Choroid plexus epithelial cell (primary cell): Measurements from ENCODE around the gene ALDH1B1.

Experiments
- DNase-seq: peaks from one replicate; pipeline ENCODE4 v3.0.0-alpha.2; 2010; ENCODE audit warnings: low read depth
- H3K4me3 ChIP-seq: 2 replicates; pipeline ENCODE4 v1.5.1; 2011; ENCODE audit warnings: low read depth, mild to moderate bottlenecking, control low read depth, low read length, moderate library complexity
- CTCF ChIP-seq: conservative IDR thresholded peaks from 2 replicates; pipeline ENCODE4 v1.5.1; 2011; ENCODE audit warnings: low read depth, mild to moderate bottlenecking, control low read depth, inconsistent platforms, low read length, moderate library complexity

ALDH1B1 gene

GRCh38 chr9:38392235-38393127, at the start of gene ALDH1B1:
ALDH1B1 (plus strand) TSS chr9:38392702; CDS start chr9:38395749, 3,047 bp downstream.
- DNase-seq: peak; percentile 84
- H3K4me3 ChIP-seq: peak within 1 kb of the TSS; percentile 88
- peak; percentile 21 for TF ChIP-seq CTCF

DNA sequence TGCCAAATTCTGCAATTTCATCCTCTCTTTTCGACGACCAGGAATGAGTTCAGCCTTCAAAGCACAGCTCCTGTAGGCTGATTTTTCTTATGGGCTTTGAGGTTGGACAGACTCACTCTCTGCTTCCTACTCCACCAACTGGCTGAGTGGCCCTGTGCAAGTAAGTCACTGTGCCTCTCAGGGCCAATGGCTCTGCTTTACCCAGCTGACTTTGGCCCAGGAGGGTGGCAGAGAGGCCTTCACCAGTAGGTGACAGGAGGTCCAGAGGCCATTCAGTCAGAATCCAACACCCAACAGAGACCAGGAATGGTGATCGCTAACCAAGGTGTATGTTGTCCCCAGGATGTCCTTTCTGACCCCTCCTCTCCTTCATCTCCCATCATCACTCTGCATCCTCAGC, 49.5 kb upstream of the ALDH1B1 start:
- no peak for DNase-seq
- H3K4me3 ChIP-seq: no peak overlapping the region

GRCh38 chr9:38343552-38343951, 49.0 kb upstream of the ALDH1B1 start:
- DNase-seq: no peak

More for the DNA sequence above, 49.5 kb upstream of the ALDH1B1 start:
- TF ChIP-seq CTCF: no peak

GRCh38 chr9:38344566-38345324, 47.8 kb upstream of the ALDH1B1 start:
- H3K4me3 ChIP-seq: no peak overlapping the region
- no peak for DNase-seq
- TF ChIP-seq CTCF: no peak

More at GRCh38 chr9:38343552-38343951, 49.0 kb upstream of the ALDH1B1 start:
- H3K4me3 ChIP-seq: no peak overlapping the region
- no peak for TF ChIP-seq CTCF

- no peak overlapping the region for H3K4me3 ChIP-seq
- TF ChIP-seq CTCF: no peak
- DNase-seq: no peak
Observed at GRCh38 chr9:38345851-38346755, 46.4 kb upstream of the ALDH1B1 start.

- no peak for TF ChIP-seq CTCF
- peak; percentile 23 for DNase-seq
- no peak overlapping the region for H3K4me3 ChIP-seq
Observed at GRCh38 chr9:38346811-38347210, 45.7 kb upstream of the ALDH1B1 start.
